Small intestine (tissue), 7 donors: ENCODE results near the gene TBXAS1. TPM values are rescaled to one million over a fixed set of nuclear protein-coding genes. Genes with fewer than 3 reads are reported as not detected.

Source experiments
- DNase-seq, 2 donors: peaks; one replicate each; pipeline versions ENCODE4 v3.0.0 to v3.0.0-alpha.2; 2013
- FAIRE-seq: peaks from 2 replicates; lab custom pipeline; 2012; peaks lifted over from hg19 to GRCh38; lab: Jason Lieb, UNC
- H3K27ac ChIP-seq, 3 donors: one replicate each; pipeline ENCODE4 v1.5.1; 2013; ENCODE audit warnings: low read length in 2 of 3, mild to moderate bottlenecking in 2 of 3, control low read depth in 1 of 3, inconsistent platforms in 1 of 3, low read depth in 1 of 3, moderate library complexity in 1 of 3
- H3K27me3 ChIP-seq, 3 donors: one replicate each; pipeline ENCODE4 v1.6.1; 2013; ENCODE audit warnings: low read length in 3 of 3, inconsistent platforms in 1 of 3; ENCODE audit not compliant: control insufficient read depth in 3 of 3, insufficient read depth in 3 of 3
- H3K36me3 ChIP-seq, 3 donors: one replicate each; pipeline ENCODE4 v1.6.1; 2013; ENCODE audit warnings: low read length in 3 of 3, inconsistent platforms in 1 of 3, low read depth in 1 of 3, mild to moderate bottlenecking in 1 of 3, moderate library complexity in 1 of 3; ENCODE audit not compliant: control insufficient read depth in 3 of 3, insufficient read depth in 2 of 3
- H3K4me1 ChIP-seq, 3 donors: one replicate each; pipeline ENCODE4 v1.6.1; 2013; ENCODE audit warnings: low read length in 2 of 3, inconsistent platforms in 1 of 3, low read depth in 1 of 3, mild to moderate bottlenecking in 1 of 3, moderate library complexity in 1 of 3; ENCODE audit not compliant: control insufficient read depth in 3 of 3, insufficient read depth in 2 of 3
- H3K4me3 ChIP-seq, 3 donors: one replicate each; pipeline ENCODE4 v1.5.1; 2013; ENCODE audit warnings: low read length in 3 of 3, control low read depth in 1 of 3, inconsistent platforms in 1 of 3, low read depth in 1 of 3, mild to moderate bottlenecking in 1 of 3, moderate library complexity in 1 of 3
- H3K9me3 ChIP-seq, 2 donors: one replicate each; pipeline ENCODE4 v1.6.1; 2013; ENCODE audit warnings: low read depth in 1 of 2, low read length in 1 of 2; ENCODE audit not compliant: control insufficient read depth in 2 of 2, insufficient read depth in 1 of 2
- WGBS, 3 donors: extraction: QIAGEN DNeasy Blood & Tissue Kit; methylation state at CpG; one replicate each; pipeline ENCODE4 v1.1.7; 2013; 5-methylcytosine and 5-hydroxymethylcytosine counted together
- polyA plus RNA-seq, 4 donors: library from polyadenylated mRNA; stranded (reverse) in 3 of 4; unstranded in 1 of 4; fragments of 200-250 nt in 3 of 4; fragments of 120-200 nt in 1 of 4; gene quantifications; one replicate each; pipeline versions ENCODE4 v1.2.1 to v1.2.3, GENCODE V29; 2013
- donor health status: healthy with polysubstance abuse.
- donor health status: control.
- donor health status: control.
- donor health status: Bipolar disorder and iron deficiency.
- donor health status: healthy.

The TBXAS1 gene
- polyA plus RNA-seq, 4 donors = 1.1 to 8.2 (median 7.0) TPM

- Histone ChIP-seq H3K27ac (no peak overlapping the region), H3K4me3 (no peak overlapping the region), H3K36me3 (peaks cover 2 to 41% (median 26%) of the 10 kb centered on the region in 3 donors), H3K9me3 (no peaks in the 10 kb centered on the region), H3K4me1 (no peaks in the 10 kb centered on the region), H3K27me3 (no peaks in the 10 kb centered on the region)
- no peak for FAIRE-seq
- no peak for DNase-seq
- WGBS, 3 donors = 98 to 100% (median 100%) methylated on average over 8 of the region's 8 CpGs
These were observed 192.5 kb downstream of the TBXAS1 start for GRCh38 chr7:140021603-140022002.

- Histone ChIP-seq H3K4me1 (no peaks in the 10 kb centered on the region), H3K4me3 (no peak overlapping the region), H3K36me3 (peaks cover 2 to 45% (median 30%) of the 10 kb centered on the region in 3 donors), H3K27me3 (no peaks in the 10 kb centered on the region), H3K9me3 (no peaks in the 10 kb centered on the region), H3K27ac (no peak overlapping the region)
- 84 to 87% (median 84%) methylated on average over 7 of the region's 7 CpGs for WGBS, 3 donors
- FAIRE-seq (no peak), DNase-seq (no peak)
These were observed 193.6 kb downstream of the TBXAS1 start for GRCh38 chr7:140022582-140023211.

DNA sequence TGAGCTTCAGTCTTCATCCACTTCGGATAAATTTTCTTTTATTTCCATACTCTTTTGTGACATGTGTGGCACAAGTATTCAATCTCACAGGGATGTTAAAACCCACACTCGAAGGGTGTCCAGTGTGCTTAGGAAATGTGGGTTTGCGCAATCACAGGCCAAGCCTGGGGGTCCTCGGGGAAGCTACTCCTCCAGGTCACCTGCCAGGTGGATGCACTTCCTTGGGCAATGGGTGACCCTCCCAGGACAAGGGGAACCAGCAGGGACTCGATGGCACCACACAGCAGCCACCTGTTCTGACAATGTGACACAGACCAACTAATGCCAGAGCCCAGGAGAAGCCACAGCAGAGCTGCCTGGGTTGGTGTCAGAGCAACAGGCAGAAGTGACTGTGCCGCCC lies 194.7 kb downstream of the TBXAS1 start:
- DNase-seq (no peak), FAIRE-seq (no peak)
- H3K9me3 ChIP-seq = no peaks in the 10 kb centered on the region
- WGBS, 3 donors = 90 to 92% (median 91%) methylated on average over 6 of the region's 6 CpGs
- peaks cover 2 to 54% (median 32%) of the 10 kb centered on the region in 3 donors for H3K36me3 ChIP-seq
- no peak overlapping the region for H3K4me3 ChIP-seq
- H3K27me3 ChIP-seq = no peaks in the 10 kb centered on the region
- H3K27ac ChIP-seq = no peak overlapping the region
- H3K4me1 ChIP-seq = no peaks in the 10 kb centered on the region

DNA sequence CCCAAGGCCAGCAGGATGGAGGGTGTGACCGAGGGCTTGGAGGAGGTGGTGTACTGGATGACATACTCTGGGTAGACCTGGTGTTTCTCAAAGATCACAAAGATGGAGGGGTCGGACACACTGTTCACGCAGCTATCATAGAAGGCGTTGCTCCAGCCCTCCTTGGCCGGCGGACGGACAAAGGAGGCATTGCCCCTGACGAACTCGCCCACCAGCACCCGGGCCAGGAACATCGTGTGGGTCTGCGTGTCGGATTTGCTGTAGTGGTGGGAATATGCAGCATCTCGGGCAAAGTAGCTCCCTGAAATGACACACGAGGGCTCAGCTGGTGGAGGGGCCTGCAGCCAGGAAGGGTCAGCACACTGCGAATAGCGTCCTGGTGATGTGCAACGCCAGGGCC lies 195.5 kb downstream of the TBXAS1 start:
- Histone ChIP-seq H3K27me3 (no peaks in the 10 kb centered on the region), H3K27ac (no peak overlapping the region), H3K4me3 (no peak overlapping the region), H3K4me1 (no peaks in the 10 kb centered on the region), H3K9me3 (no peaks in the 10 kb centered on the region), H3K36me3 (peaks cover 2 to 54% (median 32%) of the 10 kb centered on the region in 3 donors)
- FAIRE-seq (no peak), DNase-seq (no peak)
- WGBS, 3 donors = 94 to 98% (median 94%) methylated on average over 18 of the region's 18 CpGs

DNA sequence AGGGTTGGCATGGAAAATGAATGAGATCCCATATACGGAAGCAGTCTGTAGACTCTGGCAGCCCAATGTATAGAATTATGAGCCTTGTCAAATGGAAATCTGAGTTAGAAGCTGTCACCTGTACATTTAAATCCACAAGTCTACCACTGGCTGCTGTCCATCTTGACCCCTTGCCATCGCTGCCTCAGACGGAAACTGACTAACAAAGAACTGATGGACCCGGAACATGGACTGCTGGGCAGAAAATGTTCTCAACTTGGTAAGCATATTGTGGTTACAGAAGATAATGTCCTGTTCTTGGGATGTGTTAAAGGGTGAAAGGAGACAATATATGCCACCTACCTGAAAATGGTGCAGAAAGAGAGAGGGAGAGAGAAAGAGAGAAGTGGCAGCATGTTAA lies 196.2 kb downstream of the TBXAS1 start:
- Histone ChIP-seq H3K4me3 (no peak overlapping the region), H3K36me3 (peaks cover 2 to 54% (median 33%) of the 10 kb centered on the region in 3 donors), H3K27me3 (no peaks in the 10 kb centered on the region), H3K4me1 (no peaks in the 10 kb centered on the region), H3K9me3 (no peaks in the 10 kb centered on the region), H3K27ac (no peak overlapping the region)
- DNase-seq (no peak), FAIRE-seq (no peak)
- WGBS, 3 donors = 96% methylated on average over 4 of the region's 4 CpGs

- DNase-seq (no peak), FAIRE-seq (no peak)
- Histone ChIP-seq H3K27ac (no peak overlapping the region), H3K36me3 (peaks cover 2 to 56% (median 33%) of the 10 kb centered on the region in 3 donors), H3K9me3 (no peaks in the 10 kb centered on the region), H3K4me3 (no peak overlapping the region), H3K4me1 (no peaks in the 10 kb centered on the region), H3K27me3 (no peaks in the 10 kb centered on the region)
- WGBS, 3 donors = 91 to 97% (median 92%) methylated on average over 12 of the region's 12 CpGs
These were observed 196.9 kb downstream of the TBXAS1 start for GRCh38 chr7:140025814-140026433.

DNA sequence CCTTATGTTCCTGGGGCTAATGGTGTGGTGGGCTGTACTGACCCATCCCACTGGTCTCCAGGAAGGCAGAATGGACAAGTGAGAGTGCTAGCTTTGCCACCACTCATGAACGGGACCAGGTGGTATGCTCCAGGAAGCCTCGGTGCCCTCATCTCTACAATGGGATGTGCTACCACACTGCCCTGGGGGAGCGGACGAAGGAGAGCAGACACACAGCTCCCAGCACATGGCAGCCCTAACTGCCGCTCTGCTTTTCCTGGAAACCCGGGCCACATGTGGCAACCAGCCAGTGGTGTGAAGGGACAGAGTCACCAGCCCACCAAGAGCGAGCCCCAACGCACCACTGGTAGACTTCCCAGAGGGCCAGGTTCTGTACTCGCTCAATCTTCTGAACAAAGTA lies 197.9 kb downstream of the TBXAS1 start:
- no peaks in the 10 kb centered on the region for H3K27me3 ChIP-seq
- no peaks in the 10 kb centered on the region for H3K4me1 ChIP-seq
- DNase-seq (no peak), FAIRE-seq (no peak)
- H3K4me3 ChIP-seq = no peak overlapping the region
- no peak overlapping the region for H3K27ac ChIP-seq
- no peaks in the 10 kb centered on the region for H3K9me3 ChIP-seq
- WGBS, 3 donors = 97 to 99% (median 98%) methylated on average over 9 of the region's 9 CpGs
- H3K36me3 ChIP-seq = peaks cover 2 to 61% (median 37%) of the 10 kb centered on the region in 3 donors

- Histone ChIP-seq H3K27me3 (no peaks in the 10 kb centered on the region), H3K27ac (no peak overlapping the region), H3K4me1 (no peaks in the 10 kb centered on the region), H3K9me3 (no peaks in the 10 kb centered on the region), H3K4me3 (no peak overlapping the region), H3K36me3 (peaks cover 2 to 59% (median 32%) of the 10 kb centered on the region in 3 donors)
- FAIRE-seq (no peak), DNase-seq (no peak)
- 88 to 94% (median 89%) methylated on average over 9 of the region's 9 CpGs for WGBS, 3 donors
These were observed 198.8 kb downstream of the TBXAS1 start for GRCh38 chr7:140027858-140028257.
